Stomach (tissue), 4 donors: Measurements from ENCODE around the gene LFNG.

Experiments
- CTCF ChIP-seq, 7 experiments: fragments of 450-650 bp in 4 of 7; fragments of 200-600 bp in 3 of 7; sonication (generic) in 3 of 7; IDR thresholded peaks; one replicate each; pipeline ENCODE4 v1.5.1; 2016 to 2019; ENCODE audit warnings: antibody characterized with exemption in 7 of 7, control low read depth in 2 of 7, mild to moderate bottlenecking in 1 of 7
- POLR2A ChIP-seq, 4 donors: fragments of 450-650 bp; IDR thresholded peaks; one replicate each; pipeline ENCODE4 v1.6.1; 2016; ENCODE audit warnings: antibody characterized with exemption in 4 of 4, control low read depth in 2 of 4, mild to moderate bottlenecking in 1 of 4, moderate library complexity in 1 of 4
- POLR2AphosphoS5 ChIP-seq, 3 donors: sonication (generic); formaldehyde crosslinking; IDR thresholded peaks; one replicate each; pipeline ENCODE4 v1.6.1; 2016; ENCODE audit warnings: antibody characterized with exemption in 3 of 3

GRCh38 chr7:2478399-2478785, 41.2 kb upstream of the LFNG start:
- TF ChIP-seq CTCF (IDR thresholded peaks at IDR 0.05) (no peak), POLR2AphosphoS5 (IDR thresholded peaks at IDR 0.05) (peak in 2 of 3 donors; percentile 24 to 30), POLR2A (IDR thresholded peaks at IDR 0.05) (no peak)
